DND-41 (cell line): Measurements from ENCODE around the gene RANBP17.

Experiments used
- ATAC-seq: fragments of 200-7000 bp; cut with Tn5 transposase; 3 replicates; pipeline ENCODE4 v1.9.1; 2021; ENCODE audit warnings: low read depth; ENCODE audit not compliant: insufficient read depth
- DNase-seq: peaks from one replicate; pipeline ENCODE4 v3.0.0-alpha.2; 2020
- H2AFZ ChIP-seq: 2 replicates; pipeline ENCODE4 v1.6.0; 2012; ENCODE audit warnings: low read depth, low read length
- H3K27ac ChIP-seq: 2 replicates; pipeline ENCODE4 v1.5.1; 2012; ENCODE audit warnings: low read length, inconsistent platforms
- H3K27me3 ChIP-seq: fragments of 200-600 bp; sonication (generic); 2 replicates; pipeline ENCODE4 v1.6.0; 2012; ENCODE audit warnings: low read length, mild to moderate bottlenecking, inconsistent platforms; ENCODE audit not compliant: insufficient read depth, poor library complexity
- H3K36me3 ChIP-seq: 2 replicates; pipeline ENCODE4 v1.5.1; 2012; ENCODE audit warnings: low read length, inconsistent platforms; ENCODE audit not compliant: insufficient read depth
- H3K4me1 ChIP-seq: 2 replicates; pipeline ENCODE4 v1.5.1; 2012; ENCODE audit warnings: mild to moderate bottlenecking, low read length; ENCODE audit not compliant: insufficient read depth
- H3K4me2 ChIP-seq: 2 replicates; pipeline ENCODE4 v1.6.0; 2012; ENCODE audit warnings: mild to moderate bottlenecking, moderate library complexity, low read length, inconsistent platforms; ENCODE audit not compliant: insufficient read depth
- H3K4me3 ChIP-seq, 2 experiments: fragments of 200-600 bp in 1 of 2; shearing (Covaris generic) in 1 of 2; 2 replicates each; pipeline ENCODE4 v1.5.1; 2012 to 2016; ENCODE audit warnings: inconsistent platforms in 2 of 2, low read length in 2 of 2, mild to moderate bottlenecking in 2 of 2, low read depth in 1 of 2, moderate library complexity in 1 of 2
- H3K79me2 ChIP-seq: 2 replicates; pipeline ENCODE4 v1.6.0; 2012; ENCODE audit warnings: low read length, inconsistent platforms; ENCODE audit not compliant: insufficient read depth
- H3K9ac ChIP-seq: 2 replicates; pipeline ENCODE4 v1.6.0; 2012; ENCODE audit warnings: low read depth, mild to moderate bottlenecking, inconsistent platforms, low read length, moderate library complexity
- H3K9me3 ChIP-seq: 2 replicates; pipeline ENCODE4 v1.5.1; 2012; ENCODE audit warnings: low read length, moderate library complexity, mild to moderate bottlenecking, inconsistent platforms; ENCODE audit not compliant: insufficient read depth, severe bottlenecking
- H4K20me1 ChIP-seq: 2 replicates; pipeline ENCODE4 v1.6.0; 2012; ENCODE audit warnings: low read length; ENCODE audit not compliant: insufficient read depth
- EZH2 ChIP-seq: IDR thresholded peaks from 3 replicates; pipeline ENCODE4 v1.6.1; 2012; ENCODE audit warnings: borderline replicate concordance, low read depth, mild to moderate bottlenecking, moderate library complexity, low read length, inconsistent platforms; ENCODE audit not compliant: severe bottlenecking
- TF ChIP-seq, protein P1 (sequence below): IDR thresholded peaks from 2 replicates; pipeline ENCODE4 v1.5.1; 2012; ENCODE audit warnings: borderline replicate concordance, low read length, moderate library complexity, mild to moderate bottlenecking; ENCODE audit not compliant: poor library complexity, severe bottlenecking; ENCODE audit errors: extremely low read depth

The RANBP17 gene

GRCh38 chr5:171309276-171310211, 447.7 kb downstream of the RANBP17 start:
- Histone ChIP-seq H3K27ac (peak overlapping the region; percentile 94), H4K20me1 (peaks cover 61% of the 10 kb centered on the region), H3K4me3 (peak overlapping the region; percentile 69 to 77; a peak in 3 of 4 replicates), H3K79me2 (peaks cover 97% of the 10 kb centered on the region), H3K9me3 (peaks cover 2% of the 10 kb centered on the region), H2AFZ (no peak overlapping the region), H3K4me1 (peaks cover 50% of the 10 kb centered on the region), H3K36me3 (peaks cover 79% of the 10 kb centered on the region), H3K4me2 (peak overlapping the region; percentile 69), H3K9ac (peak overlapping the region; percentile 96), H3K27me3 (no peaks in the 10 kb centered on the region)
- no peak for ATAC-seq
- DNase-seq: peak; percentile 49
- TF ChIP-seq, protein P1, sequence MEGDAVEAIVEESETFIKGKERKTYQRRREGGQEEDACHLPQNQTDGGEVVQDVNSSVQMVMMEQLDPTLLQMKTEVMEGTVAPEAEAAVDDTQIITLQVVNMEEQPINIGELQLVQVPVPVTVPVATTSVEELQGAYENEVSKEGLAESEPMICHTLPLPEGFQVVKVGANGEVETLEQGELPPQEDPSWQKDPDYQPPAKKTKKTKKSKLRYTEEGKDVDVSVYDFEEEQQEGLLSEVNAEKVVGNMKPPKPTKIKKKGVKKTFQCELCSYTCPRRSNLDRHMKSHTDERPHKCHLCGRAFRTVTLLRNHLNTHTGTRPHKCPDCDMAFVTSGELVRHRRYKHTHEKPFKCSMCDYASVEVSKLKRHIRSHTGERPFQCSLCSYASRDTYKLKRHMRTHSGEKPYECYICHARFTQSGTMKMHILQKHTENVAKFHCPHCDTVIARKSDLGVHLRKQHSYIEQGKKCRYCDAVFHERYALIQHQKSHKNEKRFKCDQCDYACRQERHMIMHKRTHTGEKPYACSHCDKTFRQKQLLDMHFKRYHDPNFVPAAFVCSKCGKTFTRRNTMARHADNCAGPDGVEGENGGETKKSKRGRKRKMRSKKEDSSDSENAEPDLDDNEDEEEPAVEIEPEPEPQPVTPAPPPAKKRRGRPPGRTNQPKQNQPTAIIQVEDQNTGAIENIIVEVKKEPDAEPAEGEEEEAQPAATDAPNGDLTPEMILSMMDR: no peak
- TF ChIP-seq EZH2: no peak

DNA sequence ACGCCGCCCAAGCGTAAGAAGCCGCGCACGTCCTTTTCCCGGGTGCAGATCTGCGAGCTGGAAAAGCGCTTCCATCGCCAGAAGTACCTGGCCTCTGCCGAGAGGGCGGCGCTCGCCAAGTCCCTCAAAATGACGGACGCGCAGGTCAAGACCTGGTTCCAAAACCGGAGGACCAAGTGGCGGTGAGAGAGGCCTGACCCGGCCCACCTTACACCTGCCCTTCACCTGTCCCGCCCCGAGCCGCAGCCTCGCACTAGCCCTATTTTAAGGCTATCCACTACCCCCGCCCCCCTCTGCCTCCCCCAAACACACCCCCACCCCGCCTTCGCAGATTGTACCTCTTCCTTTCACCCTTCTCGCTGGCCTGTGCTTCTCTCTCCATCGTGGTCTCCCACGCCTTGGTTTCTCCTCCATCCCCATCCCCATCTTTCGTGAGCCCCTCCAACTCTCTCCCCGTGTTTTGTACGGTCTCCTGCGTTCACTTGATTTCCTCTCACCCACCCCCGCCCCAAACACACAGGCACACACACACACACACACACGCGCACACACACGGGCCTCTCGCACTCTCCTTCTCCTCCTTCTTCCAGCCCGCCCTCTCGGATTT, 448.5 kb downstream of the RANBP17 start:
- H3K36me3 ChIP-seq: peaks cover 79% of the 10 kb centered on the region
- peaks cover 61% of the 10 kb centered on the region for H4K20me1 ChIP-seq
- H3K27me3 ChIP-seq: no peaks in the 10 kb centered on the region
- H3K27ac ChIP-seq: peak overlapping the region; percentile 94
- peaks cover 97% of the 10 kb centered on the region for H3K79me2 ChIP-seq
- H2AFZ ChIP-seq: no peak overlapping the region
- peaks cover 2% of the 10 kb centered on the region for H3K9me3 ChIP-seq
- peaks cover 48% of the 10 kb centered on the region for H3K4me1 ChIP-seq
- peak overlapping the region; percentile 69 to 77; a peak in 3 of 4 replicates for H3K4me3 ChIP-seq
- peak overlapping the region; percentile 69 for H3K4me2 ChIP-seq
- ATAC-seq (no peak), DNase-seq (peak; percentile 70)
- TF ChIP-seq, protein P1: peak; percentile 69
- no peak for TF ChIP-seq EZH2
- H3K9ac ChIP-seq: peak overlapping the region; percentile 96

- TF ChIP-seq, protein P1: no peak
- TF ChIP-seq EZH2: no peak
Observed at GRCh38 chr5:171310819-171311321, 449.1 kb downstream of the RANBP17 start.

More at GRCh38 chr5:171310819-171311321, 449.1 kb downstream of the RANBP17 start:
- peaks cover 46% of the 10 kb centered on the region for H3K4me1 ChIP-seq
- H3K9me3 ChIP-seq: peaks cover 2% of the 10 kb centered on the region
- H2AFZ ChIP-seq: no peak overlapping the region
- H4K20me1 ChIP-seq: peaks cover 61% of the 10 kb centered on the region
- no peak for ATAC-seq
- no peaks in the 10 kb centered on the region for H3K27me3 ChIP-seq
- H3K4me2 ChIP-seq: peak overlapping the region; percentile 69
- H3K4me3 ChIP-seq: peak overlapping the region; percentile 69 to 77; a peak in 3 of 4 replicates
- peaks cover 97% of the 10 kb centered on the region for H3K79me2 ChIP-seq
- no peak for DNase-seq
- H3K9ac ChIP-seq: peak overlapping the region; percentile 96
- H3K27ac ChIP-seq: peak overlapping the region; percentile 94
- peaks cover 79% of the 10 kb centered on the region for H3K36me3 ChIP-seq
